Stimulated activated CD8-positive, alpha-beta memory T cell treated with anti-CD3 and anti-CD28 coated beads, Interleukin-4, amount 100 ng/mL, for 24 hours (primary cell): ENCODE results near the gene BRAT1.
"Not testable (repeated sequence)": the region's sequence is repeated elsewhere in the genome, so short reads cannot be mapped to it uniquely, and the experiment has no call there.

Experiments used
- DNase-seq: peaks from one replicate; pipeline ENCODE4 v3.0.0-alpha.2; 2020; ENCODE audit warnings: low read depth

BRAT1 gene

GRCh38 chr7:2583798-2584580 is 28.7 kb upstream of the BRAT1 start:
- DNase-seq: no peak

- no peak for DNase-seq
Measured at GRCh38 chr7:2582006-2582735, 26.8 kb upstream of the BRAT1 start.

- DNase-seq: no peak
Measured at GRCh38 chr7:2580636-2581035, 25.3 kb upstream of the BRAT1 start.

- no peak for DNase-seq
Measured at GRCh38 chr7:2577914-2578680, 22.8 kb upstream of the BRAT1 start.

GRCh38 chr7:2576742-2577491 is 21.6 kb upstream of the BRAT1 start:
- no peak for DNase-seq

- no peak for DNase-seq
Measured at GRCh38 chr7:2575733-2576340, 20.5 kb upstream of the BRAT1 start.

GRCh38 chr7:2575046-2575732 is 19.9 kb upstream of the BRAT1 start:
- no peak for DNase-seq

- DNase-seq: no peak
Measured at GRCh38 chr7:2573761-2574160, 18.4 kb upstream of the BRAT1 start.

GRCh38 chr7:2572101-2572842 is 16.9 kb upstream of the BRAT1 start:
- no peak for DNase-seq

- no peak for DNase-seq
Measured at GRCh38 chr7:2571409-2571808, 16.1 kb upstream of the BRAT1 start.

GRCh38 chr7:2570021-2570420 is 14.7 kb upstream of the BRAT1 start:
- DNase-seq: no peak

- DNase-seq: no peak
Measured at GRCh38 chr7:2569421-2569820, 14.1 kb upstream of the BRAT1 start.

GRCh38 chr7:2568521-2569223 is 13.3 kb upstream of the BRAT1 start:
- DNase-seq: no peak

GRCh38 chr7:2567679-2568278 is 12.5 kb upstream of the BRAT1 start:
- no peak for DNase-seq

GRCh38 chr7:2566890-2567678 is 11.8 kb upstream of the BRAT1 start:
- no peak for DNase-seq

- no peak for DNase-seq
Measured at GRCh38 chr7:2566348-2566889, 11.1 kb upstream of the BRAT1 start.

- no peak for DNase-seq
Measured at GRCh38 chr7:2564970-2565540, 9.7 kb upstream of the BRAT1 start.

GRCh38 chr7:2563955-2564354 is 8.6 kb upstream of the BRAT1 start:
- not testable (repeated sequence) for DNase-seq
